Esophagus muscularis mucosa (tissue), 4 donors: ENCODE measurements around the gene ZNF438. TPM values are rescaled to one million over a fixed set of nuclear protein-coding genes. Genes with fewer than 3 reads are reported as not detected.

Source experiments
- DNase-seq: peaks from one replicate; pipeline ENCODE4 v3.0.0-alpha.2; 2017; ENCODE audit errors: extremely low spot score
- H3K27ac ChIP-seq, 4 donors: fragments of 200-600 bp; sonication (generic); replicated peaks in 1 of 4; 1 replicate in 3 of 4; 2 replicates in 1 of 4; pipeline ENCODE4 v1.5.1; 2016 to 2019; ENCODE audit warnings: mild to moderate bottlenecking in 1 of 4
- H3K27me3 ChIP-seq, 4 donors: fragments of 200-600 bp; sonication (generic); one replicate each; pipeline versions ENCODE4 v1.5.1 to v1.6.0; 2016 to 2019
- H3K36me3 ChIP-seq, 4 donors: fragments of 200-600 bp; sonication (generic); one replicate each; pipeline ENCODE4 v1.5.1; 2016 to 2019
- H3K4me1 ChIP-seq, 4 donors: fragments of 200-600 bp; sonication (generic); one replicate each; pipeline ENCODE4 v1.5.1; 2016 to 2019
- H3K4me3 ChIP-seq, 4 donors: fragments of 200-600 bp; sonication (generic); 1 replicate in 2 of 4; 2 replicates in 2 of 4; pipeline ENCODE4 v1.5.1; 2016 to 2019; ENCODE audit warnings: mild to moderate bottlenecking in 4 of 4, moderate library complexity in 1 of 4
- H3K9me3 ChIP-seq, 4 donors: fragments of 200-600 bp; sonication (generic); 1 replicate in 3 of 4; 2 replicates in 1 of 4; pipeline ENCODE4 v1.5.1; 2016 to 2019
- EP300 ChIP-seq: sonication (generic); formaldehyde crosslinking; IDR thresholded peaks from one replicate; pipeline ENCODE4 v1.6.1; 2017; ENCODE audit warnings: antibody characterized with exemption
- POLR2A ChIP-seq: fragments of 450-650 bp; IDR thresholded peaks from one replicate; pipeline ENCODE4 v1.6.1; 2017; ENCODE audit warnings: antibody characterized with exemption, moderate library complexity, mild to moderate bottlenecking, low read depth
- POLR2AphosphoS5 ChIP-seq, 2 donors: sonication (generic); formaldehyde crosslinking; IDR thresholded peaks; one replicate each; pipeline ENCODE4 v1.6.1; 2017; ENCODE audit warnings: antibody characterized with exemption in 2 of 2
- WGBS: methylation state at CpG from one replicate; pipeline ENCODE4 v1.1.5; 2018; 5-methylcytosine and 5-hydroxymethylcytosine counted together
- intact Hi-C: fragments of 100-400 bp; cut with DNase I; formaldehyde crosslinking; loops from one replicate; pipeline ENCODE4 v1.15.1; 2023
- total RNA-seq, 4 donors: library from RNA; depleted of rRNA; stranded (reverse); fragments of >200 nt; gene quantifications; one replicate each; pipeline versions ENCODE4 v1.1.0 to v1.2.1, GENCODE V29; 2016
- TF ChIP-seq, protein P1 (sequence below), 3 experiments: fragments of 200-600 bp in 2 of 3; fragments of 450-650 bp in 1 of 3; sonication (generic) in 2 of 3; IDR thresholded peaks; one replicate each; pipeline ENCODE4 v1.5.1; 2017 to 2019; ENCODE audit warnings: antibody characterized with exemption in 3 of 3, mild to moderate bottlenecking in 2 of 3, moderate library complexity in 1 of 3

The ZNF438 gene
- total RNA-seq, 4 donors from 2014 or later = 11.0 to 11.6 (median 11.3) TPM

DNA sequence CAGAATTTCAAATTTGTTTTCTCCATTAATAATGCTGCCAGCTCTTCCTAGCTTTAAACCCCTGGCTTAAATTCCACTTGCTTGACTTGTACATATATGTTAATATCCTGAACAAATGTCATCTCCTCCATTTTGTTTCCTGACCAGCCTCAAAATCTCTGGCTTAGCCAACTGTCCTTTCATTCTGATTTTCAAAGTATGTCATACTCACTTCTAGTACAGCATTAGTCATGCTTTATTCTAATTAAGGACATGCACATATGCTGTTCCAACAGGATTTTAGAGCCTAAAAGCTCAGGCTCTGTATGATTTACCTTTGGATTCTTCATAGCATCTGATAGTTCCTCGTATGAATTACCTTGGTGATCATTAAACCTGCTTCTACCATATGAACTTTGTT, 158.3 kb downstream of the ZNF438 start:
- WGBS = 100% methylated on average over 1 of the region's 1 CpG
- Histone ChIP-seq H3K9me3 (no peaks in the 10 kb centered on the region), H3K27me3 (no peaks in the 10 kb centered on the region), H3K36me3 (peaks cover 5 to 13% (median 10%) of the 10 kb centered on the region in 4 donors), H3K27ac (no peak overlapping the region), H3K4me1 (no peaks in the 10 kb centered on the region), H3K4me3 (no peak overlapping the region)
- no peak for DNase-seq
- intact Hi-C loops = no loop called here
- no peak for TF ChIP-seq EP300
- TF ChIP-seq POLR2A = no peak

DNA sequence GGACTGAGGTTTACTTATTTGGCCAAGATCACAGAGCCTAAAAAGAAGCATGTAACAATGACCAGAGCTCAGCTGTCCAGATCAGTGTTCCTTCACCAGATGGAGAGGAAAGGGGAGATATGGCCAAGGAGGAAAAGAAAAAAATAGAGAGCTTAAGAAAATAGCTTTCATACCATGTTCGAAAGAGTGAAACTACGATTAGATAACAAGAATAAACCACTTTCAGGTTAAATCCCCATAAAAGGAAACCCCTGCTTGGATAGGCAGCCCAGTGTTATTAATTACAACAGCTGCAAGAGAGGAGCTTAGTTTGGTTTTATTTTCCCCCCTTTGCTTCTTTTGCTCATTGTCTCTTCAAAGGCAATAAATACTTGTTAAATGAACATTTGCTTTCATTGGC, 160.8 kb downstream of the ZNF438 start:
- no peaks in the 10 kb centered on the region for H3K4me1 ChIP-seq
- H3K36me3 ChIP-seq = peaks cover under 1 to 11% (median 6%) of the 10 kb centered on the region in 4 donors
- no peaks in the 10 kb centered on the region for H3K9me3 ChIP-seq
- WGBS = 72% methylated on average over 2 of the region's 2 CpGs
- no peak overlapping the region for H3K4me3 ChIP-seq
- H3K27me3 ChIP-seq = no peaks in the 10 kb centered on the region
- TF ChIP-seq, protein P1, sequence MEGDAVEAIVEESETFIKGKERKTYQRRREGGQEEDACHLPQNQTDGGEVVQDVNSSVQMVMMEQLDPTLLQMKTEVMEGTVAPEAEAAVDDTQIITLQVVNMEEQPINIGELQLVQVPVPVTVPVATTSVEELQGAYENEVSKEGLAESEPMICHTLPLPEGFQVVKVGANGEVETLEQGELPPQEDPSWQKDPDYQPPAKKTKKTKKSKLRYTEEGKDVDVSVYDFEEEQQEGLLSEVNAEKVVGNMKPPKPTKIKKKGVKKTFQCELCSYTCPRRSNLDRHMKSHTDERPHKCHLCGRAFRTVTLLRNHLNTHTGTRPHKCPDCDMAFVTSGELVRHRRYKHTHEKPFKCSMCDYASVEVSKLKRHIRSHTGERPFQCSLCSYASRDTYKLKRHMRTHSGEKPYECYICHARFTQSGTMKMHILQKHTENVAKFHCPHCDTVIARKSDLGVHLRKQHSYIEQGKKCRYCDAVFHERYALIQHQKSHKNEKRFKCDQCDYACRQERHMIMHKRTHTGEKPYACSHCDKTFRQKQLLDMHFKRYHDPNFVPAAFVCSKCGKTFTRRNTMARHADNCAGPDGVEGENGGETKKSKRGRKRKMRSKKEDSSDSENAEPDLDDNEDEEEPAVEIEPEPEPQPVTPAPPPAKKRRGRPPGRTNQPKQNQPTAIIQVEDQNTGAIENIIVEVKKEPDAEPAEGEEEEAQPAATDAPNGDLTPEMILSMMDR (IDR thresholded peaks at IDR 0.05) = no peak
- TF ChIP-seq EP300 = no peak
- no peak for TF ChIP-seq POLR2AphosphoS5 (IDR thresholded peaks at IDR 0.05)
- no peak for TF ChIP-seq POLR2A
- intact Hi-C loops = no loop called here
- H3K27ac ChIP-seq = no peak overlapping the region
- DNase-seq = no peak

DNA sequence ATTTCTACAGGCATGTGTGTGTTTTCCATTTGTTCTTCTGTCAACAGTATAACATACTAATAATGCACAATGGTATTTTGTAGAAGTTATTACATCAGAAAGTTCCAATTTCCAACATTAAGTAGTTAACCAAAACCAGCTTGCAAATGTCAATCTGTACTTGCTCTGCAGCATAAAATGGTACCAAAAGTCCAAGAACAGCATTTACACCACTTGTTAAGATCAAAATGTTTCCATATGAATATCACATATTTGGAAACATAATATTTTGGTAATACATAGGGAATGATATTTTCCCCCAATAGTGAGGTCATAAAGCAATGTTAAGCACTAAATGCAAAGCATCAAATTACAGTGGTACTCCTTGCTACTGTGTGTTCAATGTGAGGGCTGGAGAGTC, 162.1 kb downstream of the ZNF438 start:
- Histone ChIP-seq H3K36me3 (no peaks in the 10 kb centered on the region), H3K4me1 (peaks cover 0 to 3% (median 0%) of the 10 kb centered on the region in 4 donors), H3K9me3 (no peaks in the 10 kb centered on the region), H3K27me3 (no peaks in the 10 kb centered on the region), H3K27ac (no peak overlapping the region), H3K4me3 (no peak overlapping the region)
- intact Hi-C loops = no loop called here
- TF ChIP-seq POLR2A = no peak
- TF ChIP-seq POLR2AphosphoS5 (IDR thresholded peaks at IDR 0.05) = no peak
- TF ChIP-seq EP300 = no peak
- TF ChIP-seq, protein P1 (IDR thresholded peaks at IDR 0.05) = no peak
- DNase-seq = no peak

DNA sequence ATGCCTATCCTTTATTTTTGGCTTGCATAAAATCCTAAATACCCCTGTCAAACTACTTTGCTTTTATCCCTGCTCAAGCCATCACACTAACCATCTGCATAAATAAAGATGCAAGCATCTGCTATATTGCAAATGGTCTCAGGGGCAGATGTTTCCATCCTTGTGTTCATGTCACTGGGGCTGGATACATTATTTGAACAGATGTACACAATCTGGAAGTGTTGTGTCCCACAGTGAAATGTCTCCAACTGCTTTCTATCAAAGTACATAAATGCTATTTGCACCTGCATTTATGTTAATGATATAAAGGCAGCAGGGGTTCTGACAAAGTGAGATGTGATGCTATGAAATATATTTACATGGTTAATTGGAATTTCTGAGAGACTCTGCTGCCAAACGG, 163.1 kb downstream of the ZNF438 start:
- peaks cover 0 to 4% (median 0%) of the 10 kb centered on the region in 4 donors for H3K4me1 ChIP-seq
- H3K36me3 ChIP-seq = no peaks in the 10 kb centered on the region
- 93% methylated on average over 1 of the region's 1 CpG for WGBS
- intact Hi-C loops = no loop called here
- no peaks in the 10 kb centered on the region for H3K27me3 ChIP-seq
- no peak overlapping the region for H3K27ac ChIP-seq
- H3K4me3 ChIP-seq = no peak overlapping the region
- TF ChIP-seq POLR2AphosphoS5 (IDR thresholded peaks at IDR 0.05) = no peak
- no peak for TF ChIP-seq EP300
- no peak for TF ChIP-seq POLR2A
- TF ChIP-seq, protein P1 (IDR thresholded peaks at IDR 0.05) = no peak
- no peak for DNase-seq
- no peaks in the 10 kb centered on the region for H3K9me3 ChIP-seq

DNA sequence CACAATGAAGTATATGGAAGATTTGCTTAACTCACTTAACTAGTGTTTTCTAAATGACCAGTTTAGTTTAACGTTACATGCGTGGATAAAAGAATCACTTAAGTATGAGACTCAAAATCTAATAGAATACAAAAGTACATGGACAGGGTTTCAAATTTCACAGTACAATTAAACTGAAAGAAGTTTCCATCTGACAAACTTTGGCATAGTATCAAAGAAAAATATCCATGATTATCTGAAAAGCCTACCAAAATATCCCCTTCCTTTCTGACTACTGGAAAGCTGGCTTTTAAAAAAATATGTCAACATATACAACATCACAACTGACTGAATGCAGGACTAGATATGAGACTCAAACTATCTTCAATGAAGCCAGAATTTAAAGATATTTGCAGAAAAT, 164.8 kb downstream of the ZNF438 start:
- no peak for DNase-seq
- H3K36me3 ChIP-seq = no peaks in the 10 kb centered on the region
- 98% methylated on average over 2 of the region's 2 CpGs for WGBS
- intact Hi-C loops = no loop called here
- no peak for TF ChIP-seq POLR2AphosphoS5 (IDR thresholded peaks at IDR 0.05)
- TF ChIP-seq, protein P1 (IDR thresholded peaks at IDR 0.05) = no peak
- no peak for TF ChIP-seq POLR2A
- H3K4me1 ChIP-seq = peaks cover 0 to 6% (median 5%) of the 10 kb centered on the region in 4 donors
- H3K4me3 ChIP-seq = no peak overlapping the region
- H3K9me3 ChIP-seq = no peaks in the 10 kb centered on the region
- H3K27me3 ChIP-seq = no peaks in the 10 kb centered on the region
- no peak overlapping the region for H3K27ac ChIP-seq
